K562 (cell line): Measurements from ENCODE around the gene IRGQ. TPM values are rescaled to one million over a fixed set of nuclear protein-coding genes. Genes with fewer than 3 reads are reported as not detected.

Source experiments
- ATAC-seq: fragments of 200-7000 bp; cut with Tn5 transposase; 3 replicates; pipeline ENCODE4 v1.9.1; 2020; ENCODE audit warnings: moderate library complexity
- BruUV-seq: library from RNA; stranded (reverse); fragments of 400-500 nt; replicated peaks from 2 replicates; lab custom pipeline; 2021; lab: Mats Ljungman, UMichigan
- CTCF ChIA-PET: fragments of 300-600 bp; formaldehyde crosslinking; extraction: SDS; loops from one replicate; lab custom pipeline; 2021; ENCODE audit warnings: low intra/inter-chr PET ratio; lab: Yijun Ruan, JAX
- POLR2A ChIA-PET: fragments of 300-600, 350-650 bp; sonication (Branson Sonifier 250); formaldehyde crosslinking; extraction: SDS; loops from one replicate; lab custom pipeline; 2021; ENCODE audit warnings: antibody characterized with exemption, inconsistent platforms; lab: Yijun Ruan, JAX
- DNase-seq, 4 experiments: peaks; one replicate each; pipeline versions ENCODE4 v3.0.0 to v3.0.0-alpha.2; 2011 to 2018; ENCODE audit warnings: low spot score in 3 of 4, mixed read lengths in 3 of 4; ENCODE audit errors: extremely low read depth in 1 of 4
- FAIRE-seq: peaks from 2 replicates; lab custom pipeline; 2011; peaks lifted over from hg19 to GRCh38; lab: Jason Lieb, UNC
- H2AFZ ChIP-seq: 2 replicates; pipeline ENCODE4 v1.6.0; 2011; ENCODE audit warnings: low read depth, low read length, control low read depth, inconsistent platforms
- H3K27ac ChIP-seq: fragments of 200-600 bp; 3 replicates; pipeline ENCODE4 v1.8.0; 2011; ENCODE audit warnings: low read depth, mild to moderate bottlenecking, control low read depth, inconsistent platforms, low read length, moderate library complexity, mixed read lengths; ENCODE audit errors: extremely low read depth
- H3K27me3 ChIP-seq, 2 experiments: fragments of 300-600 bp in 1 of 2; 2 replicates in 1 of 2; 3 replicates in 1 of 2; pipeline versions ENCODE4 v1.6.0 to v1.8.0; 2011; ENCODE audit warnings: inconsistent platforms in 2 of 2, low read length in 2 of 2, mild to moderate bottlenecking in 1 of 2, mixed read lengths in 1 of 2, moderate library complexity in 1 of 2; ENCODE audit not compliant: control insufficient read depth in 2 of 2, insufficient read depth in 2 of 2
- H3K36me3 ChIP-seq: fragments of 300-600 bp; 3 replicates; pipeline ENCODE4 v1.8.0; 2011; ENCODE audit warnings: mild to moderate bottlenecking, low read length, inconsistent platforms; ENCODE audit not compliant: control insufficient read depth, insufficient read depth
- H3K4me1 ChIP-seq, 2 experiments: fragments of 200-600 bp in 1 of 2; replicated peaks in 1 of 2; 2 replicates in 1 of 2; 3 replicates in 1 of 2; pipeline versions ENCODE4 v1.5.1 to v1.8.0; 2011; ENCODE audit warnings: inconsistent platforms in 2 of 2, low read length in 2 of 2, mild to moderate bottlenecking in 1 of 2, mixed read lengths in 1 of 2, moderate library complexity in 1 of 2; ENCODE audit not compliant: control insufficient read depth in 2 of 2, insufficient read depth in 2 of 2
- H3K4me2 ChIP-seq: 2 replicates; pipeline ENCODE4 v1.6.1; 2011; ENCODE audit warnings: low read length, control low read depth, inconsistent platforms, mixed read lengths; ENCODE audit not compliant: insufficient read depth
- H3K4me3 ChIP-seq: fragments of 200-600 bp; sonication (generic), shearing (Covaris generic); 2 replicates; pipeline ENCODE4 v1.5.1; 2016; ENCODE audit warnings: control low read depth, inconsistent platforms
- H3K79me2 ChIP-seq: fragments of 200-600 bp; 3 replicates; pipeline ENCODE4 v1.8.0; 2011; ENCODE audit warnings: low read length, inconsistent platforms; ENCODE audit not compliant: control insufficient read depth, insufficient read depth
- H3K9ac ChIP-seq, 2 experiments: 2 replicates each; pipeline versions ENCODE4 v1.6.0 to v1.6.1; 2011; ENCODE audit warnings: low read depth in 2 of 2, low read length in 2 of 2, control low read depth in 1 of 2, inconsistent platforms in 1 of 2, mild to moderate bottlenecking in 1 of 2, mixed read lengths in 1 of 2; ENCODE audit not compliant: insufficient read depth in 1 of 2
- H3K9me1 ChIP-seq: one replicate; pipeline ENCODE4 v1.6.0; 2011; ENCODE audit warnings: inconsistent platforms, mild to moderate bottlenecking, low read length, moderate library complexity; ENCODE audit not compliant: control insufficient read depth, insufficient read depth
- H3K9me3 ChIP-seq: replicated peaks from 2 replicates; pipeline ENCODE4 v1.5.1; 2011; ENCODE audit warnings: low read depth, low read length, inconsistent platforms; ENCODE audit not compliant: control insufficient read depth, insufficient read depth
- H4K20me1 ChIP-seq: replicated peaks from 2 replicates; pipeline ENCODE4 v1.6.1; 2011; ENCODE audit warnings: low read length, inconsistent platforms, mixed read lengths; ENCODE audit not compliant: control insufficient read depth, insufficient read depth
- E2F5 ChIP-seq: sonication (generic); formaldehyde crosslinking; IDR thresholded peaks from 2 replicates; pipeline ENCODE4 v1.8.0; 2022; ENCODE audit warnings: mild to moderate bottlenecking, missing genetic modification reagents
- MBD2 ChIP-seq: sonication (generic); IDR thresholded peaks from 2 replicates; pipeline ENCODE4 v1.6.1; 2016; ENCODE audit warnings: low read depth, borderline replicate concordance
- NR2C1 ChIP-seq, 2 experiments: fragments of 450-650 bp; IDR thresholded peaks; 2 replicates each; pipeline ENCODE4 v1.6.1; 2017; ENCODE audit warnings: mild to moderate bottlenecking in 2 of 2, antibody characterized with exemption in 1 of 2, inconsistent platforms in 1 of 2, missing compliant biosample characterization in 1 of 2, missing genetic modification characterization in 1 of 2
- NR2C2 ChIP-seq, 2 experiments: fragments of 200-800 bp in 1 of 2; sonication (Bioruptor generic) in 1 of 2; sonication (generic) in 1 of 2; formaldehyde crosslinking in 1 of 2; IDR thresholded peaks; 2 replicates each; pipeline versions ENCODE4 v1.6.1 to v1.8.0; 2016 to 2022; ENCODE audit warnings: mild to moderate bottlenecking in 1 of 2, missing compliant biosample characterization in 1 of 2, missing genetic modification characterization in 1 of 2, missing genetic modification reagents in 1 of 2
- RFX1 ChIP-seq: fragments of 450-650 bp; IDR thresholded peaks from 2 replicates; pipeline ENCODE4 v1.6.1; 2016; ENCODE audit warnings: mild to moderate bottlenecking, moderate library complexity
- SMARCE1 ChIP-seq: fragments of 450-650 bp; IDR thresholded peaks from 2 replicates; pipeline ENCODE4 v1.7.1; 2016; ENCODE audit warnings: mild to moderate bottlenecking
- TCF3 ChIP-seq: sonication (generic); formaldehyde crosslinking; IDR thresholded peaks from 2 replicates; pipeline ENCODE4 v1.4.0; 2020; ENCODE audit warnings: mild to moderate bottlenecking, missing genetic modification reagents
- ZFP1 ChIP-seq: fragments of 450-650 bp; formaldehyde crosslinking; IDR thresholded peaks from 2 replicates; pipeline ENCODE4 v1.4.0; 2020; ENCODE audit warnings: mild to moderate bottlenecking, mixed read lengths
- ZNF395 ChIP-seq: fragments of 200-800 bp; sonication (Bioruptor generic); IDR thresholded peaks from 2 replicates; pipeline ENCODE4 v1.6.1; 2017; ENCODE audit warnings: missing genetic modification characterization, missing compliant biosample characterization
- WGBS: fragments of 100-300 bp; shearing (Covaris generic); methylation state at CpG from one replicate; pipeline ENCODE4 v1.1.6; 2016; ENCODE audit warnings: low coverage, mixed read lengths; ENCODE audit not compliant: insufficient coverage; ENCODE audit errors: missing lambda C conversion rate; 5-methylcytosine and 5-hydroxymethylcytosine counted together
- in situ Hi-C: fragments of 300-500 bp; cut with MboI; formaldehyde crosslinking; loops from 4 replicates; pipeline ENCODE4 v1.15.0; 2018; ENCODE audit warnings: inconsistent platforms, mixed read lengths
- intact Hi-C: fragments of 100-400 bp; cut with micrococcal nuclease; formaldehyde crosslinking; loops from 2 replicates; pipeline ENCODE4 v1.14.2; 2022
- polyA plus RNA-seq, 8 experiments: library from polyadenylated mRNA; depleted of rRNA in 4 of 8; stranded (reverse) in 5 of 8; unstranded in 3 of 8; fragments of >200 nt; fragmentation: Nextera tagmentation in 2 of 8; fragmentation: Illumina TruSeq in 1 of 8; extraction: Ambion mirVana in 2 of 8; extraction: Trizol in 1 of 8; gene quantifications; 2 replicates each; pipeline versions ENCODE4 v1.2.1 to v1.2.3, GENCODE V29; 2011 to 2014; ENCODE audit warnings: inconsistent platforms in 1 of 8, missing spikeins in 1 of 8
- total RNA-seq, 7 experiments: library from RNA; depleted of rRNA in 6 of 7; stranded (reverse); fragments of >200 nt in 6 of 7; fragmentation: Illumina TruSeq in 2 of 7; extraction: Trizol in 2 of 7; gene quantifications; 2 replicates each; pipeline versions ENCODE4 v1.2.1 to v1.2.3, GENCODE V29; 2011 to 2021; ENCODE audit warnings: low replicate concordance in 1 of 7

The IRGQ gene
- total and polyA plus RNA-seq, 9 of the 15 experiments (the other 6 are each of a cell fraction or from before 2014, with no cell fraction given), result 3.5 to 19.2 (median 7.9) TPM

DNA sequence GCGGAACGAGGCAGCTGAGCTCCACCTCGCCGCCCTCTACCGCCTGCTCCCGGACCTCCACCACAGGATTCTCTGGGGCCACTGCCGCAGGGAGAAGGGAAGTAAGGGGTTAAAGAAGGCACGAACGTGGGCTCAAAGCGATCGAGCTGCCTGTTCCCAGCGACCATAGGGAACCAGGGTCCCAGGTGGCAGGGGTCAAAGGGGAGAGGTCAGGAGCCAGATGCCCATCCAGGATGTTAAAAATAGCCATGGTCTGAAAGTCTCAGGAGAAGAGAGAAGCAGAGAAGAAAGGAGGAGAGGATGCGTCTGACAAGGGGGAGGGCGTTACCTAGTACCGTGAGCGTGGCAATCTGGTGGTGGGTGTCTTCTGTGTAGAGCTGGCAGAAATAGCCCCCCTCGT, 30.9 kb upstream of the IRGQ start:
- no peak for ATAC-seq
- Histone ChIP-seq H4K20me1 (no peaks in the 10 kb centered on the region), H3K9ac (no peak overlapping the region; a peak in 1 of 4 replicates), H3K27ac (no peak overlapping the region), H3K4me3 (no peak overlapping the region), H2AFZ (0 out of 2 replicates have a peak overlapping the region, but pooled peaks have one; percentile 28), H3K4me2 (no peak overlapping the region), H3K36me3 (no peaks in the 10 kb centered on the region), H3K9me3 (no peaks in the 10 kb centered on the region), H3K4me1 (peaks cover 28 to 45% of the 10 kb centered on the region in 2 experiments; a peak in 4 of 5 replicates), H3K79me2 (no peaks in the 10 kb centered on the region), H3K27me3 (no peaks in the 10 kb centered on the region), H3K9me1 (peaks cover 2% of the 10 kb centered on the region)
- BruUV-seq, result no TSS peak
- intact Hi-C loops (loop anchor here (10.0 kb wide), 2 partner anchors 72 to 182 kb away; no protein-coding TSS in a partner anchor), in situ Hi-C loops (no loop called here)
- no peak for DNase-seq
- no peak for TF ChIP-seq E2F5
- no peak for TF ChIP-seq RFX1
- TF ChIP-seq ZNF395, result no peak
- no peak for TF ChIP-seq NR2C2 (CRISPR knock-in tag; IDR thresholded peaks at IDR 0.05)
- 0 out of 2 replicates have a peak, but pooled peaks have one; percentile 22 for TF ChIP-seq NR2C2 (tag; IDR thresholded peaks at IDR 0.05)
- TF ChIP-seq SMARCE1, result no peak
- no peak for TF ChIP-seq MBD2
- peak; percentile 67 for TF ChIP-seq NR2C1 (IDR thresholded peaks at IDR 0.05)
- peak; percentile 51 for TF ChIP-seq NR2C1 (tag; IDR thresholded peaks at IDR 0.05)
- no peak for TF ChIP-seq ZFP1 (CRISPR knock-in tag)
- no peak for TF ChIP-seq TCF3 (CRISPR knock-in tag)
- no peak for FAIRE-seq
- ChIA-PET CTCF (no interaction called here), POLR2A (interaction anchor here (0.6 to 1.2 kb wide), 2 partner anchors 93 to 1369 kb away, joined by 3 to 4 read pairs; no protein-coding TSS in a partner anchor)
- WGBS, result 59% methylated on average over 12 of the region's 17 CpGs
